ENCODE data around the gene ZDHHC18. TPM values are rescaled to one million over a fixed set of nuclear protein-coding genes. Genes with fewer than 3 reads are reported as not detected.

The ZDHHC18 gene

DNA sequence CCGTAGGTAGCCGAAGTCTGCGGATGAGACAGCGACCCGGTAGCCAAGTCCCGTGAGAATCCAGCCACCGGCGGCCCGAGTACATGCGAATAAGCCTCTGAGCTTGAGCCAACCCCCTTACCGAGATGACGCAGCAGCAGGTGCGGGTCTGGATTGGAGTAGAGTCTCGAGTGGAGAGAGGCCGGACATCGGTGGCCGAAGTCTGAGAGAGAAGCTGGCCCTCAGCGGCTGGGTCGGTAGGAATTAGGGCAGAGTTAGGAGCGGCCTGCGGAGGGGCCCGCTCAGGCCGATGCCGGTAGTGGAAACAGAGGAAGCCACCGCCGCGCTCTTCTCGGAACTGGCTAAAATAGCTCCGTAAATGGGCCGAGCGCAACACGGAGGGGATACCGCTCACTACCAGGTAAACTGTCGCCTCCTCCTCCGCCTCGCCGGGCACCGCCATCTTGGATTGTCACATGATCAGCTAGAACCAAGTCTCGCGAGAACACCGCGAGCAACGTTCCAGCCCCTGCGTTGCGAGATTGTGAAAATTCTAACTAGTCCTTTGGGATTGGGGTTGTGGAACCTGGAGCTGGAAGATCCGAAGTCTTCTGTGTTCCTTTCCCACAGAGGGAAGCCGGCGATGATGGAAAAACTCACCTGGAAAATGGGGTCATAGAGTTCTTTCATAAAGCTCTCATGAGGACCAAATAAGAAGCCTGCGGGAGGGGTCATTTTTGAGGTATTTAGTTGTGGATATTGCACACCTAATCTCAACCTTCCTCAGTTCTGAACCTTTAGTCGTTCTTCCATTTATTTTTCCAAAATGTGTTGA is 73.7 kb downstream of the ZDHHC18 start, which contains the start of gene GPATCH3:
GPATCH3 (minus strand) TSS at position 467 of the 814 bp plus-strand sequence; CDS start at position 442, 25 bp downstream.
- Histone ChIP-seq H2BK15ac (ENCODE audit: low read length) (no peak within 1 kb of the TSS), H4K8ac (ENCODE audit: low read depth, low read length) (peak within 1 kb of the TSS; percentile 83), H3K4me2 (ENCODE audit: insufficient read depth, low read length, poor library complexity, severe bottlenecking) (peak within 1 kb of the TSS; percentile 62), H3K9ac (ENCODE audit: low read depth, low read length, poor library complexity) (peak within 1 kb of the TSS; percentile 85), H3K23ac (ENCODE audit: low read depth, low read length, poor library complexity) (peak within 1 kb of the TSS; percentile 43), H3K79me1 (ENCODE audit: low read depth, low read length) (peaks cover 4% of the 10 kb centered on the region), H3K4ac (ENCODE audit: low read length) (no peak within 1 kb of the TSS), H3K18ac (ENCODE audit: low read length) (no peak within 1 kb of the TSS), H3K4me3 (ENCODE audit: low read length in 2 of 2) (peak within 1 kb of the TSS; percentile 86 to 92), H2AK5ac (ENCODE audit: low read depth, low read length) (no peak within 1 kb of the TSS), H3K36me3 (replicated peaks in 1 of 2; ENCODE audit: control insufficient read depth in 2 of 2, insufficient read depth in 2 of 2, low read length in 2 of 2) (peaks cover 2 to 25% of the 10 kb centered on the region in 2 donors), H3K9me3 (replicated peaks in 1 of 2; ENCODE audit: control insufficient read depth in 2 of 2, insufficient read depth in 1 of 2, low read depth in 1 of 2, low read length in 2 of 2) (no peaks in the 10 kb centered on the region), H3K4me1 (ENCODE audit: control insufficient read depth in 2 of 2, insufficient read depth in 1 of 2, low read depth in 1 of 2, low read length in 2 of 2) (peaks cover 0 to 3% of the 10 kb centered on the region in 2 donors), H2AFZ (ENCODE audit: low read length) (peak within 1 kb of the TSS; percentile 84), H3K27me3 (ENCODE audit: control insufficient read depth in 3 of 3, insufficient read depth in 3 of 3, low read depth in 1 of 3, low read length in 3 of 3) (no peaks in the 10 kb centered on the region), H4K91ac (ENCODE audit: low read depth, low read length, poor library complexity) (no peak within 1 kb of the TSS), H2BK12ac (ENCODE audit: low read length) (no peak within 1 kb of the TSS), H2BK120ac (ENCODE audit: low read depth, low read length) (no peak within 1 kb of the TSS), H2BK5ac (ENCODE audit: low read length) (no peak within 1 kb of the TSS), H3K14ac (ENCODE audit: low read length) (no peak within 1 kb of the TSS), H3K27ac (replicated peaks; ENCODE audit: low read length) (no peak within 1 kb of the TSS)
- no CpG with 5 or more reads among the region's 50 CpGs for WGBS, 2 donors (ENCODE audit: extremely low coverage in 2 of 2, insufficient read length in 2 of 2, insufficient replicate concordance in 1 of 2)
- DNase-seq (ENCODE audit: low spot score), result peak; percentile 90

DNA sequence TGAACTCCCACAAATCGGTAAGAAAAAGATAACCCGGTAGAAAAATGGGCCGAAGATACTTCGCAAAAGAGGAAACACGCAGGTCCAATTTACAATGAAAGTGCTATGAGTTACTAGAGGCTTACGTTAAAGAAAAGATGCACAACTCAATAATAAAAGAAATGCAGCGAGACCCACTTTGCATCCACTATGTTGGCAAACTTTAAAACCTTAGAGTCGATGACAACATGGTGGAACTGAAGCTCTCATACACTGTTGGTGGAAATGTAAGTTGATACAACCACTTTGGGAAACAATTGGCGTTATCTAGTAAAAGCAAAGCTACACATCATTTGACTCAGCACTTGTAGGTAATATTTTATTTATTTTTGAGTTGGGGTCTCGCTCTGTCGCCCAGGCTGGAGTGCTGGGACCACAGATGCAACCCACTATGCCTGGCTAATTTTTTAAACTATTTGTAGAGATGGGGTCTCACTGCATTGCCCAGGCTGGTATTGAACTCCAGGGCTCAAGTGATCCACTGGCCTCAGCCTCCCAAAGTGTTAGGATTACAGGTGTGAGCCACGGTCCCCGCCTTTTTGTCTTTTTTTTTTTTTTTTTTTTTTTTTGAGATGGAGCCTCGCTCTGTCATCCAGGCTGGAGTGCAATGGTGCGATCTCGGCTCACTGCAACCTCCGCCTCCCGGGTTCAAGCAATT is 74.5 kb downstream of the ZDHHC18 start:
- no peak overlapping the region for H3K9ac ChIP-seq (ENCODE audit: low read depth, low read length, poor library complexity)

More for the DNA sequence above, 74.5 kb downstream of the ZDHHC18 start:
- Histone ChIP-seq H3K36me3 (replicated peaks in 1 of 2; ENCODE audit: control insufficient read depth in 2 of 2, insufficient read depth in 2 of 2, low read length in 2 of 2) (peaks cover 1 to 19% of the 10 kb centered on the region in 2 donors), H4K91ac (ENCODE audit: low read depth, low read length, poor library complexity) (no peak overlapping the region), H3K4me3 (ENCODE audit: low read length in 2 of 2) (peak overlapping the region in 1 of 2 donors; percentile 86), H3K79me1 (ENCODE audit: low read depth, low read length) (peaks cover 4% of the 10 kb centered on the region), H2AFZ (ENCODE audit: low read length) (peak overlapping the region; percentile 84), H3K4ac (ENCODE audit: low read length) (no peak overlapping the region), H3K14ac (ENCODE audit: low read length) (no peak overlapping the region), H3K18ac (ENCODE audit: low read length) (no peak overlapping the region), H4K8ac (ENCODE audit: low read depth, low read length) (no peak overlapping the region), H2AK5ac (ENCODE audit: low read depth, low read length) (no peak overlapping the region), H2BK5ac (ENCODE audit: low read length) (no peak overlapping the region), H3K4me2 (ENCODE audit: insufficient read depth, low read length, poor library complexity, severe bottlenecking) (peak overlapping the region; percentile 52), H3K9me3 (replicated peaks in 1 of 2; ENCODE audit: control insufficient read depth in 2 of 2, insufficient read depth in 1 of 2, low read depth in 1 of 2, low read length in 2 of 2) (no peaks in the 10 kb centered on the region), H3K27ac (replicated peaks; ENCODE audit: low read length) (no peak overlapping the region), H3K4me1 (ENCODE audit: control insufficient read depth in 2 of 2, insufficient read depth in 1 of 2, low read depth in 1 of 2, low read length in 2 of 2) (peaks cover 0 to 3% of the 10 kb centered on the region in 2 donors), H3K23ac (ENCODE audit: low read depth, low read length, poor library complexity) (no peak overlapping the region), H3K27me3 (ENCODE audit: control insufficient read depth in 3 of 3, insufficient read depth in 3 of 3, low read depth in 1 of 3, low read length in 3 of 3) (no peaks in the 10 kb centered on the region), H2BK12ac (ENCODE audit: low read length) (no peak overlapping the region), H2BK120ac (ENCODE audit: low read depth, low read length) (no peak overlapping the region), H2BK15ac (ENCODE audit: low read length) (no peak overlapping the region)
- WGBS, 2 donors (ENCODE audit: extremely low coverage in 2 of 2, insufficient read length in 2 of 2, insufficient replicate concordance in 1 of 2), result no CpG with 5 or more reads among the region's 18 CpGs
- DNase-seq (ENCODE audit: low spot score), result no peak

Small RNA genes lying within 50 kb of the gene (small RNA-seq; reads per million reads assigned to genes)
- gene RN7SL165P (ENCODE audit: insufficient read depth), result not detected
